T-cell (primary cell): ENCODE measurements around the gene SPTLC1. TPM values are rescaled to one million over a fixed set of nuclear protein-coding genes. Genes with fewer than 3 reads are reported as not detected.
"Not testable (repeated sequence)": the region's sequence is repeated elsewhere in the genome, so short reads cannot be mapped to it uniquely, and the experiment has no call there.

ENCODE experiments used
- ATAC-seq, 4 experiments: fragments of 200-7000 bp in 3 of 4; fragments of 150-1000 bp in 1 of 4; cut with Tn5 transposase; replicated peaks in 1 of 4; 1 replicate in 3 of 4; 2 replicates in 1 of 4; pipeline ENCODE4 v1.10.0; 2021; ENCODE audit warnings: moderate library complexity in 3 of 4, mild to moderate bottlenecking in 2 of 4, moderate number of reproducible peaks in 1 of 4
- CTCF ChIA-PET, 2 donors: fragments of 300-600 bp; sonication (Branson Sonifier 250); formaldehyde crosslinking; loops; one replicate each; lab custom pipeline; 2022; ENCODE audit warnings: antibody characterized with exemption in 2 of 2; lab: Charles Lee
- POLR2A ChIA-PET, 2 donors: fragments of 300-600 bp; sonication (Branson Sonifier 250); formaldehyde crosslinking; loops; one replicate each; lab custom pipeline; 2022; ENCODE audit warnings: antibody characterized with exemption in 2 of 2; lab: Charles Lee
- DNase-seq, 35 experiments: peaks; one replicate each; pipeline versions ENCODE4 v3.0.0 to v3.0.0-alpha.2; 2013 to 2023
- H3K27ac ChIP-seq: one replicate; pipeline ENCODE4 v1.5.1; 2013; ENCODE audit warnings: low read length
- H3K27me3 ChIP-seq, 2 experiments: replicated peaks in 1 of 2; 1 replicate in 1 of 2; 2 replicates in 1 of 2; pipeline versions ENCODE4 v1.6.1 to v1.7.0; 2013; ENCODE audit warnings: low read length in 1 of 2, mixed read lengths in 1 of 2; ENCODE audit not compliant: control insufficient read depth in 2 of 2, insufficient read depth in 2 of 2; ENCODE audit errors: extremely low read depth in 1 of 2
- H3K36me3 ChIP-seq, 2 donors: 1 replicate in 1 of 2; 2 replicates in 1 of 2; pipeline versions ENCODE4 v1.6.1 to v1.7.0; 2013; ENCODE audit warnings: low read length in 1 of 2; ENCODE audit not compliant: control insufficient read depth in 2 of 2, insufficient read depth in 1 of 2; ENCODE audit errors: extremely low read depth in 1 of 2
- H3K4me1 ChIP-seq, 2 experiments: 1 replicate in 1 of 2; 2 replicates in 1 of 2; pipeline versions ENCODE4 v1.6.1 to v1.7.0; 2013; ENCODE audit warnings: low read length in 2 of 2, mixed read lengths in 1 of 2; ENCODE audit not compliant: insufficient read depth in 2 of 2, control insufficient read depth in 1 of 2; ENCODE audit errors: extremely low read depth in 1 of 2
- H3K4me3 ChIP-seq, 2 donors: 1 replicate in 1 of 2; 2 replicates in 1 of 2; pipeline versions ENCODE4 v1.5.1 to v1.7.0; 2013; ENCODE audit warnings: mild to moderate bottlenecking in 2 of 2, low read length in 1 of 2, moderate library complexity in 1 of 2; ENCODE audit not compliant: control insufficient read depth in 1 of 2; ENCODE audit errors: extremely low read depth in 1 of 2
- H3K9me3 ChIP-seq: 2 replicates; pipeline ENCODE4 v1.7.0; 2013
- H3K27ac Mint-ChIP-seq, 2 donors: one replicate each; pipeline ENCODE4 v1.8.0; 2020 to 2021; ENCODE audit warnings: mild to moderate bottlenecking in 2 of 2, mixed read lengths in 2 of 2
- H3K27me3 Mint-ChIP-seq, 2 donors: one replicate each; pipeline ENCODE4 v1.8.0; 2021 to 2022; ENCODE audit warnings: mixed read lengths in 2 of 2
- H3K36me3 Mint-ChIP-seq: one replicate; pipeline ENCODE4 v1.8.0; 2021; ENCODE audit warnings: mixed read lengths
- H3K4me1 Mint-ChIP-seq, 3 donors: one replicate each; pipeline ENCODE4 v1.8.0; 2020 to 2022; ENCODE audit warnings: mixed read lengths in 3 of 3, mild to moderate bottlenecking in 1 of 3
- H3K4me3 Mint-ChIP-seq, 3 donors: one replicate each; pipeline ENCODE4 v1.8.0; 2020 to 2022; ENCODE audit warnings: mild to moderate bottlenecking in 3 of 3, mixed read lengths in 3 of 3, moderate library complexity in 3 of 3
- H3K9me3 Mint-ChIP-seq, 3 donors: one replicate each; pipeline ENCODE4 v1.8.0; 2020 to 2022; ENCODE audit warnings: mixed read lengths in 3 of 3
- WGBS: methylation state at CpG from one replicate; pipeline ENCODE4 v1.1.5; 2013; ENCODE audit warnings: missing lambda C conversion rate; ENCODE audit not compliant: insufficient coverage; 5-methylcytosine and 5-hydroxymethylcytosine counted together
- total RNA-seq, 35 experiments: library from RNA in 6 of 35; stranded (reverse) in 6 of 35; fragments of 120-200 nt in 1 of 35; gene quantifications; one replicate each; pipeline versions ENCODE4 v1.2.1 to v1.2.4 and lab custom pipeline; 2013 to 2026

The SPTLC1 gene
- total RNA-seq, 5 donors from 2014 or later (not counting 1 experiment from before 2014, with no cell fraction given), result 40.5 to 51.1 (median 46.1) TPM

DNA sequence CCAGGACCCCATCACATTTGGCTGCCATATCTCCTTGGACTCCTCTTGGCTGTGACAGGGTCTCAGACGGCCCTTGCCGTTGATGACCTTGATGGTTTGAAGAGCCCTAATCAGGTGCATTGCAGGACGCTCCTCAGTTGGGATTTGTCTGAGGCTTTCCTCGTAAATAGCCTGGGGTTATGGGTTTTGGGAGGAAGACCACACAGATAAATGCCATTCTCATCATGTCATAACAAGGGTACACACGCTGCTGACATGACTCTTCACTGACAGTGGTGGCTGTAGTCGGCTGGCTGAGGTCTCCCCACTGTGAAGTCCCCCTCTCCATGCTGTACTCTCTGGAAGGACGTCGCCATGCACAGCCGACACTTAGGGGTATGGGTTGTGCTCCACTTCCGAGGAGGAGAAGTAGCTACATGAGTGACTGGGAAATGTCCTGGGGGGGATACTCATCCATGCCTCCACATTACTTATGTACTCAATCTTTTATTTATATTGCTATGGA is 42.9 kb upstream of the SPTLC1 start:
- Histone ChIP-seq H3K36me3 (no peaks in the 10 kb centered on the region), H3K4me1 (no peaks in the 10 kb centered on the region), H3K27me3 (peaks cover 0 to 21% of the 10 kb centered on the region in 2 experiments), H3K27ac (no peak overlapping the region), H3K4me3 (no peak overlapping the region), H3K9me3 (no peaks in the 10 kb centered on the region)
- no peak overlapping the region for H3K4me3 Mint-ChIP-seq
- no peaks in the 10 kb centered on the region for H3K36me3 Mint-ChIP-seq
- whole genome bisulfite sequencing, result 83% methylated on average over 2 of the region's 10 CpGs
- ATAC-seq, result no peak
- ChIA-PET CTCF (no interaction called here), POLR2A (no interaction called here)
- no peak overlapping the region for H3K27ac Mint-ChIP-seq
- peaks cover 29 to 38% of the 10 kb centered on the region in 2 donors for H3K27me3 Mint-ChIP-seq
- H3K4me1 Mint-ChIP-seq, result no peaks in the 10 kb centered on the region
- no peak for DNase-seq
- no peaks in the 10 kb centered on the region for H3K9me3 Mint-ChIP-seq

GRCh38 chr9:92155736-92156135 is 40.5 kb upstream of the SPTLC1 start:
- H3K9me3 Mint-ChIP-seq, CTCF ChIA-PET, DNase-seq, POLR2A ChIA-PET, ATAC-seq, H3K4me1 ChIP-seq, H3K36me3 Mint-ChIP-seq, H3K27ac Mint-ChIP-seq, H3K4me1 Mint-ChIP-seq, H3K27ac ChIP-seq, H3K4me3 ChIP-seq, H3K36me3 ChIP-seq, H3K9me3 ChIP-seq, H3K4me3 Mint-ChIP-seq: not testable (repeated sequence)
- H3K27me3 Mint-ChIP-seq, result peaks cover 29 to 32% of the 10 kb centered on the region in 2 donors
- 83% methylated on average over 9 of the region's 12 CpGs for WGBS
- H3K27me3 ChIP-seq, result peaks cover 0 to 18% of the 10 kb centered on the region in 2 experiments

DNA sequence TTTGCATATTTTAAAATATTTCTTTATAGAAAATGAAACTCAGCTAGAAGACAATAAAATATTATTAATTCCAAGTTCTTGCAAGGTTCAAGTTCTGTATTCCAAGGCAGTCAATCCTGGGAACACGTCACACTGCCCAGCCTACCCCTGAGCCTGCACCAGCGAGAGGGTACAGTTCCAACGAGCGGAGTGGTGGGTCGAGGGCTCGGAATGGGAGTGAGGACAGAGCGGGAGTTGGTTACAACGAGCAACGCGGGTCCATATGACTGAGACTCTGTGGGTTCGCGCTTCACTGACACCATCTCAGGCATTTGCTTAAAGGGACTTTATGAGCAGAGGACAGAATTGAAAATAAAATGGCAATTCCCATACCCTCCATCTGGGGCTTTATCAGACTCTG is 40.0 kb upstream of the SPTLC1 start:
- WGBS, result 93% methylated on average over 6 of the region's 12 CpGs
- H3K27ac ChIP-seq, result no peak overlapping the region
- Mint-ChIP-seq H3K36me3 (no peaks in the 10 kb centered on the region), H3K4me3 (no peak overlapping the region), H3K9me3 (no peaks in the 10 kb centered on the region), H3K27ac (no peak overlapping the region), H3K4me1 (no peaks in the 10 kb centered on the region), H3K27me3 (peaks cover 26 to 28% of the 10 kb centered on the region in 2 donors)
- H3K27me3 ChIP-seq, result peaks cover 0 to 16% of the 10 kb centered on the region in 2 experiments
- no peaks in the 10 kb centered on the region for H3K4me1 ChIP-seq
- H3K36me3 ChIP-seq, result no peaks in the 10 kb centered on the region
- no peak for DNase-seq
- no peak for ATAC-seq
- no peaks in the 10 kb centered on the region for H3K9me3 ChIP-seq
- POLR2A ChIA-PET, result interaction anchor here in 1 of 2 donors (0.6 to 0.7 kb wide), 2 partner anchors 42 to 48 kb away, joined by 4 to 7 read pairs; no protein-coding TSS in a partner anchor
- CTCF ChIA-PET, result no interaction called here
- H3K4me3 ChIP-seq, result no peak overlapping the region

GRCh38 chr9:92153466-92154415 is 38.5 kb upstream of the SPTLC1 start:
- H3K4me1 ChIP-seq, H3K4me3 Mint-ChIP-seq, H3K27ac ChIP-seq, H3K4me1 Mint-ChIP-seq, H3K9me3 Mint-ChIP-seq, ATAC-seq, H3K27ac Mint-ChIP-seq, POLR2A ChIA-PET, H3K27me3 ChIP-seq, H3K9me3 ChIP-seq, H3K4me3 ChIP-seq, H3K36me3 Mint-ChIP-seq, H3K36me3 ChIP-seq, DNase-seq: not testable (repeated sequence)
- 71% methylated on average over 7 of the region's 10 CpGs for WGBS
- H3K27me3 Mint-ChIP-seq, result peaks cover 20 to 22% of the 10 kb centered on the region in 2 donors
- CTCF ChIA-PET, result interaction anchor here in 1 of 2 donors (0.7 kb wide), 1 partner anchor 15 kb away, joined by 4 read pairs; no protein-coding TSS in a partner anchor

DNA sequence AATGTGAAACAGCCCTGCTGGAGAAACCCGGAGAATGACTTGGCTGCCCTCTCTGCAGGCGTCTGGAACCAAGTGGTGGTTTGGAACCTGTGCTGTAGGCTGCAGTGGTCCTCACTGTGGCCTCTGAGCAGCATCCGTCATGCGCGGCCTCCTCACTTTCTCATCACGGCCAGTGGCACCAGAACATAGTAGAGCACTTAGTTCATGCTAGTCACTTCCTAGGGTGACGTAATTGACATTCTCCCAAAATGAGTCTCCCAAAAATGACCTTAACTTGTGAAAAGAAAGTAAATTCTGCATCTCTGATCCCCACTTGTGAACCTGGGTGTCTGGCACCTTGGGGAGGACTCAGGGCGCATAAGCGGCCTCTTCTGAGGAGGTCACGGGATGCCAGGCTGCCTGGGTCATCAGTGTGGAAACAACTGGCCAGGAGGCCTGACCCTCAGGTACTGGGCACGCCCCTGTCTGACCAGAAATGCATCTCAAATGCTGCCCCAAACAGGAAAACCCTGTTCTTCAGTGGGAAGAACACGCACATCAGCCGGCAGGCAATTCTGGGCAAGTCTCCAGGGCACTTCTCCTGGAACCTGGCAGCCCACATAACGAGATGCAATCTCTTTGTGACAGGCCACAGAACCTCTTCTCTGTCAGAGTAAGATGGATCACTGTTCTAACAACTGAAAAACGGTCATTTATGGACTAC is 36.6 kb upstream of the SPTLC1 start:
- DNase-seq (no peak), ATAC-seq (no peak)
- CTCF ChIA-PET, result no interaction called here
- H3K27me3 Mint-ChIP-seq, result peaks cover 11 to 20% of the 10 kb centered on the region in 2 donors
- no peaks in the 10 kb centered on the region for H3K36me3 Mint-ChIP-seq
- H3K4me1 ChIP-seq, result no peaks in the 10 kb centered on the region
- H3K4me3 Mint-ChIP-seq, result no peak overlapping the region
- H3K4me1 Mint-ChIP-seq, result peaks cover 0 to 6% (median 4%) of the 10 kb centered on the region in 3 donors
- WGBS, result 73% methylated on average over 10 of the region's 15 CpGs
- POLR2A ChIA-PET, result no interaction called here
- H3K9me3 ChIP-seq, result no peaks in the 10 kb centered on the region
- H3K27ac Mint-ChIP-seq, result no peak overlapping the region
- no peak overlapping the region for H3K4me3 ChIP-seq
- H3K9me3 Mint-ChIP-seq, result no peaks in the 10 kb centered on the region
- H3K36me3 ChIP-seq, result no peaks in the 10 kb centered on the region
- no peak overlapping the region for H3K27ac ChIP-seq
- peaks cover 0 to 12% of the 10 kb centered on the region in 2 experiments for H3K27me3 ChIP-seq
